ENCODE data around the gene CEP76. TPM values are rescaled to one million over a fixed set of nuclear protein-coding genes. Genes with fewer than 3 reads are reported as not detected.

The CEP76 gene, protein sequence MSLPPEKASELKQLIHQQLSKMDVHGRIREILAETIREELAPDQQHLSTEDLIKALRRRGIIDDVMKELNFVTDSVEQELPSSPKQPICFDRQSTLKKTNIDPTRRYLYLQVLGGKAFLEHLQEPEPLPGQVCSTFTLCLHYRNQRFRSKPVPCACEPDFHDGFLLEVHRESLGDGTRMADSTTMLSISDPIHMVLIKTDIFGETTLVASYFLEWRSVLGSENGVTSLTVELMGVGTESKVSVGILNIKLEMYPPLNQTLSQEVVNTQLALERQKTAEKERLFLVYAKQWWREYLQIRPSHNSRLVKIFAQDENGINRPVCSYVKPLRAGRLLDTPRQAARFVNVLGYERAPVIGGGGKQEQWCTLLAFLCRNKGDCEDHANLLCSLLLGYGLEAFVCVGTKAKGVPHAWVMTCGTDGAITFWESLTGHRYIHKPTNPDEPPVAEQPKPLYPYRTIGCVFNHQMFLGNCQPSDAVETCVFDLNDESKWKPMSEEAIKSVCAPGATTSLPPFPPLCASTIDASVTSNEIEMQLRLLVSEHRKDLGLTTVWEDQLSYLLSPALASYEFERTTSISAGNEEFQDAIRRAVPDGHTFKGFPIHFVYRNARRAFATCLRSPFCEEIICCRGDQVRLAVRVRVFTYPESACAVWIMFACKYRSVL
- total RNA-seq: 10 to 100 TPM in 2 of 4 donors, 1 to 10 TPM in 2; 6.8 to 14.2 (median 9.6) TPM

DNA sequence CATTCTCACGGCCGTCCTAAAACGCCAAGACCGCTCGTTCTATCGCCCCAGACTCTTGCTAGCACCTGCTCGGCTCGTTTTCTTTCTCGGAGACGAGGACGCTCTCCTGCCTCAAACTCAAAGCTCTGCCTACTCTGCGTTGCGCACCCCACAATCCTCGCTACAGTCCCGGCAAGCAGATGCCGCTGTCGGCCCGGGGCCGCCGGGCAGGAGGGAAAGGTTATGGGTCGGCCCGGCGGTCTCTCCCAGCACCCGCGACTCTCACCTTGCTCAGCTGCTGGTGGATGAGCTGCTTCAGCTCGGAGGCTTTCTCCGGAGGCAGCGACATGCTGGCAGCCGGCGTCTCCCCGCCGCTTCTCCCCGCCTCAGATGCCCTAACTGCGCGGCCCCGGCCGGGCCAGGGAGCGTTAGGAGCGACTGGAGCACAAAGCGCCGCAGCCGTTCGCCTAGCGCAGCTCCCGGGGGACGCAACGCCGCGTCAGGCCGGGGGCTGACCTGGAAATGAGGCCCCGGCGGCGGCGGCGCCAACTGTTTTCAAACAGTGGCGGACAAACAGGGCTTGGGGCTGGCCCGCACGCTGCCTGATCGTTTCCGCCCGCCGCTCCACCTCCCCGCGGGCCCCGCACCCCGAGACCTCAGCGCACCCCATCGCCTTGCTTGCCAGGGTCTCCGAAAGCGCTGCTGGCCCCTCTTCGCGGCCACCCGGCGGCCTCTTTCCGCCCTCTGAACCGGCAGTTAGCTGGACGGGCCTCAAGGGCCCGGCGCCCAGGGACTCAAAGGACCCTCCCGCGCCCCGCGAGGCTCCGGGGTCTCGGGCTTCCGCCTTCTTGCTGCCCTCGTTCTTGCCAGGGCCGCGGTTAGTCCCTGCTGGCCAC, at the start of gene CEP76, which contains the start of gene PSMG2:
CEP76 (minus strand) TSS at position 503 of the 875 bp plus-strand sequence; CDS start at position 328, 175 bp downstream.
PSMG2 (plus strand) TSS at position 822 of the 875 bp plus-strand sequence. CDS start 66 bp downstream, outside the sequence.
- peak; percentile 97 for ATAC-seq
- WGBS, 2 donors (ENCODE audit: low coverage in 1 of 2): 0% methylated on average over 7 of the region's 89 CpGs; no CpG with 5 or more reads in 1 of the 2 donors
- no peaks in the 10 kb centered on the region for H3K9me3 ChIP-seq
- H3K27me3 ChIP-seq: no peaks in the 10 kb centered on the region
- H3K27ac ChIP-seq: peak within 1 kb of the TSS; percentile 93 to 98 (median 96)
- peak within 1 kb of the TSS; percentile 75 to 90 for H3K4me3 ChIP-seq
- TF ChIP-seq EP300 (IDR thresholded peaks at IDR 0.05) (no peak), POLR2A (IDR thresholded peaks at IDR 0.05) (peak; percentile 84 to 91), POLR2AphosphoS5 (IDR thresholded peaks at IDR 0.05) (peak; percentile 84)
- TF ChIP-seq, protein P1, sequence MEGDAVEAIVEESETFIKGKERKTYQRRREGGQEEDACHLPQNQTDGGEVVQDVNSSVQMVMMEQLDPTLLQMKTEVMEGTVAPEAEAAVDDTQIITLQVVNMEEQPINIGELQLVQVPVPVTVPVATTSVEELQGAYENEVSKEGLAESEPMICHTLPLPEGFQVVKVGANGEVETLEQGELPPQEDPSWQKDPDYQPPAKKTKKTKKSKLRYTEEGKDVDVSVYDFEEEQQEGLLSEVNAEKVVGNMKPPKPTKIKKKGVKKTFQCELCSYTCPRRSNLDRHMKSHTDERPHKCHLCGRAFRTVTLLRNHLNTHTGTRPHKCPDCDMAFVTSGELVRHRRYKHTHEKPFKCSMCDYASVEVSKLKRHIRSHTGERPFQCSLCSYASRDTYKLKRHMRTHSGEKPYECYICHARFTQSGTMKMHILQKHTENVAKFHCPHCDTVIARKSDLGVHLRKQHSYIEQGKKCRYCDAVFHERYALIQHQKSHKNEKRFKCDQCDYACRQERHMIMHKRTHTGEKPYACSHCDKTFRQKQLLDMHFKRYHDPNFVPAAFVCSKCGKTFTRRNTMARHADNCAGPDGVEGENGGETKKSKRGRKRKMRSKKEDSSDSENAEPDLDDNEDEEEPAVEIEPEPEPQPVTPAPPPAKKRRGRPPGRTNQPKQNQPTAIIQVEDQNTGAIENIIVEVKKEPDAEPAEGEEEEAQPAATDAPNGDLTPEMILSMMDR (IDR thresholded peaks at IDR 0.05): no peak
- peaks cover 7 to 54% (median 12%) of the 10 kb centered on the region in 3 donors for H3K4me1 ChIP-seq
- H3K36me3 ChIP-seq: peaks cover 0 to 31% of the 10 kb centered on the region in 2 donors

DNA sequence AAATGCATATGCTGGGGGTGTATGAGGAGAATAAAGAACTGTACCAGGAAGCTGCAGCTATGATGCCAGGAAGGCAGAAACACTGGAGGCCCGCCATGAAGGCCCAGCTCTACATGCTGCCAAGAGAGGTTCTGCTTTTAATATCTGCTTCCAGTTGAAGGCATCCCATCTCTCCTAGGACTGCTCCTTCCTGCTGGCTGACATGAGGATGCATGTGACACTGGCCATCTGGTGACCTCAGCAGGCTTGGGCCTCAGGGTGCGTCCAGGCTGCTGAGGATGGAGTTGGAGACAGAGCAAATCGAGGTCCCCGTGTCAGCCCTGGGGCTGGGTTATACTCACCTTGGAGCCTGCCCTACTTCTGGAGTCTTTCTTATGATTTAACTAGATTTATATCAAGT, 49.4 kb upstream of the CEP76 start:
- 75 to 94% methylated on average over 2 to 3 of the region's 4 CpGs for WGBS, 2 donors (ENCODE audit: low coverage in 1 of 2)
- TF ChIP-seq, protein P1 (IDR thresholded peaks at IDR 0.05): no peak
- TF ChIP-seq EP300 (IDR thresholded peaks at IDR 0.05): no peak
- no peak for TF ChIP-seq POLR2A (IDR thresholded peaks at IDR 0.05)
- no peak for TF ChIP-seq POLR2AphosphoS5 (IDR thresholded peaks at IDR 0.05)
- no peaks in the 10 kb centered on the region for H3K4me1 ChIP-seq
- H3K36me3 ChIP-seq: no peaks in the 10 kb centered on the region
- ATAC-seq: no peak
- H3K4me3 ChIP-seq: no peak overlapping the region
- no peak overlapping the region for H3K27ac ChIP-seq
- no peaks in the 10 kb centered on the region for H3K27me3 ChIP-seq
- H3K9me3 ChIP-seq: no peaks in the 10 kb centered on the region

DNA sequence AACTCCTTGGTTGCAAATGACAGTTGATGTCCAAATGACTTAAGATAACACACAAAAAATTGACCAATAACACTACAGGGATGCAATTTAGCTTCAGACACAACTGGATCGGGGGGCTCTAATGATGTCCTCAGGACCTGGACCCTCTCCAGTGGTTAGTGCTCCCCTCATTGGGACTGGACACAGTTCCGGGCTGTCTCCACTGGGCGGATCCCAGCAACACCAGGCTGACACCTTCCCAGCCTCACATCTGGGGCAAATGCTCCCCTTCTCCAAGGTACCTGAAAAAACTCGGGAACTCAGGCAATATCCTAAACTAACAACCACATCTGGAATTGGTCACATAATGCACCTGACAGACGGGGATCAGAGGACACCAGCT, 49.0 kb upstream of the CEP76 start:
- Histone ChIP-seq H3K4me1 (no peaks in the 10 kb centered on the region), H3K4me3 (no peak overlapping the region), H3K27ac (no peak overlapping the region), H3K27me3 (no peaks in the 10 kb centered on the region), H3K36me3 (no peaks in the 10 kb centered on the region), H3K9me3 (no peaks in the 10 kb centered on the region)
- TF ChIP-seq POLR2AphosphoS5 (IDR thresholded peaks at IDR 0.05): no peak
- TF ChIP-seq, protein P1 (IDR thresholded peaks at IDR 0.05): no peak
- TF ChIP-seq EP300 (IDR thresholded peaks at IDR 0.05): no peak
- no peak for TF ChIP-seq POLR2A (IDR thresholded peaks at IDR 0.05)
- no peak for ATAC-seq
- no CpG with 5 or more reads among the region's 5 CpGs for WGBS, 2 donors (ENCODE audit: low coverage in 1 of 2)

DNA sequence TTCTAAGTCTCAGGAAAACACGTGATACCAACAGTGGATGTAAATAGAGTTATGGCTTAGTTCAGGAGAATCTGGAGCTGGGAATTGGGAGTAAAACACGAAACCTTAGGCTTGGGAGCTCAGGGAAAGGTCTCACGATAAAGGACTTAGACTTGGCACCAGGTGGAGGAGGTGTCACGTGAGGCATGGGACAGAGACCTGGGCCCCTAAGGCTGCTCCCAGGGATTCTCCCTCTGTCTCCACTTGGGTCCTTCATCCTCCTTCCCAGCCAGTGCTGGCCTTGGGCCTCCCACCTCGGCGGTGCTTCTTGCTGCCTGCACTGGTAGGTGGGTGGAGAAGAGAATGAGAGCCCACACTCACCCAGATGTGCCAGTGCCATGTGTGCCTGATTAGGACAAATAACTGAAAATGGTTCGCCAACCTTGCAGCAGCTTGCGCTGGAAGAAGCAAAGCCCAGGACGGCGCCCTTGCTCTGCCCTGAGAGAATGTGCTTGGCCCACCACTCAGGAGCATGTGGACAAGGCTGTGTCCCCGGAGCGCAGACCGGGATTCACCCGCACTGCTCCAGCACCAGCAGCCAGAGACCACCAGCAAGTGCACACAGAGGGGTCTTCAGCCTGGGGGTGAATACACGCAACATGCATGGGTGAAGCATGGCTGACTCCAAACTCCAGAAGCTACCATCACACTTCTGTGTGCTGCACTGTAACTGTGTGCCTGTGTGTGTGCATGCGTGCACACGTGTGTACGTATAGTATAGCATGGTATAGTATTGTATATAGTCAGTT, 48.4 kb upstream of the CEP76 start:
- Histone ChIP-seq H3K4me1 (no peaks in the 10 kb centered on the region), H3K4me3 (no peak overlapping the region), H3K36me3 (no peaks in the 10 kb centered on the region), H3K9me3 (no peaks in the 10 kb centered on the region), H3K27me3 (no peaks in the 10 kb centered on the region), H3K27ac (no peak overlapping the region)
- TF ChIP-seq, protein P1 (IDR thresholded peaks at IDR 0.05): no peak
- 88 to 89% methylated on average over 4 to 5 of the region's 18 CpGs for WGBS, 2 donors (ENCODE audit: low coverage in 1 of 2)
- ATAC-seq: no peak

Measured in gastroesophageal sphincter (tissue), 4 donors.